HG02623 (cell line): ENCODE results near the gene THTPA.

Experiments
- ATAC-seq: cut with Tn5 transposase; IDR thresholded peaks from one replicate; pipeline ENCODE4 v1.9.1; 2021; ENCODE audit warnings: moderate library complexity; ENCODE audit not compliant: unreplicated experiment

THTPA gene

DNA sequence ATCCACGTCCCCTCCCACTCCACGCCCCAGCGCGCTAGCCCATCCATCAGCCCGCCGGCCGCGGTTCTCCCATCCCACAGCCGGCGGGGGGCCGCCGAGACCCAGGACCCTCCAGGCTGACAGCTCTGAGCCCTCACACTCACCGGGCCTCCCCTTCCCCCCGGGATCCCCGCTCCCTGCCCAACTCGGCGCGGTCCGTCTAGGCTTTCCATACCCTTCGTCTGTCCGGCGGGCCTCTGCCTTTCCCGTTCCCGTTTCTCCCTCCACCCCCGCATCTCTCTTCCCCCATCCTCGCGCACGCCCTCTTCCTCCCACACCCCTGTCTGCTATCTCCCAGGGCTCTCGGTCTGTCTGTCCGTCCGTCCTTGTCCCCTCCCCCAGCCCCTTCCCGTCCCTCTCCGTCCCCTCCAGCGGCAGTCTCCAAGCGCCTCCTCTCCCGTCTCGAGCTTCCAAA is 5.2 kb upstream of the THTPA start:
- no peak for ATAC-seq

DNA sequence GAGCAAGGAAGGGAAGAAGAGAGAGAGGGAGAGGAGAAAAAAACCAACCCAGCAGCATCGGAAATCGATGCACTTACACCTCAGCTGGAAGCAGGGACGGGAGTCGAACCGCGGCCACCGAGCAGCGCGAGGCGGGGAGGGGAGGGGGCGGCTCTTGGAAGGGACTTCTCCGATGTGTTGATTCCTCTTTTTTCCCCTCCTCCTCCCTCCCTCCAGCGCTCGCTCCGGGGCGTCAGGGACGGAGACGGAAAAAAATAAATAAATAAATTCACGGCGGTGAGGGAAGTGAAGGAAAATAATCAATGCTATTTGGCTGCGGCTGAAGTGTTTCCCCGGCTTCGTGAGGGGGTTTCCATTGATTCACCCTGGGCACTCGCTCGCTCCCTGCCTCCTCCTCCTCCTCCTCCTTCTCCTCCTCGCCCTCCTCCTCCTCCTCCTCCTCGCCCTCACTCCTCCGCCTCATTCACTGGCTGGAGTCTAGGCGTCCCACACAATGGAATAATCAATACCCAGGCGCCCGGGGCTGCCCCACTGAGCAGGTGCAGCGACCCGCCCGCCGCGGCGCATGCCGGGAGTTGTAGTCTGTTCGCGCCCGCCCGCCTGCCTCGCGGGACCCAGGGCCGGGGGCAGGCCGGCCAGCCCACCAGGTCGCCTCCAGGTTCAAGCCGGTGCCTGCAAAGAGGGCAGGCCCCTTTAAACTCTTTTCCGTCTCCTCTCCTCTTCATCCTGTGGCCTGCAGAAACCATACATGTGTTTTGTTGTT is 4.6 kb upstream of the THTPA start, which contains the start of gene ZFHX2:
TSS of gene ZFHX2 (minus strand) at position 500 of the 763 bp plus-strand sequence. CDS start 16,440 bp downstream, outside the sequence.
- ATAC-seq: peak; percentile 55

DNA sequence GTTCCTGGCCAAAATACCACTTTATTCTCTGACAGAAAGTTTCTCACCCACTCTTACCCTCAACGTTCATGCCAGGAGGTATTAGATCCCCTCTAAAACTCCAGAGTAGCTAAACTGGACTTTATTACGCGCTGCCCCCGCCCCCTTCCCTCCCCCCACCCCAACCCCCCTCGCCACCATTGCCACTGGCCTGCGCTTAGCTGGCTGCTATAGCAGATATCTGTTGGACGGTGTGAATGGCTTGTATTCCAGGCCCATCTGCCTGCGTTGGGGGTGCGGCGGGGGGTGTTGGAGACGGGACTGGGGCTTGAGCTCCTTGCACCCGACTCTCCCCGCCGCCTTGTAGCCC is 564 bp upstream of the THTPA start:
- ATAC-seq: no peak

GRCh38 chr14:23556700-23557440 is 799 bp downstream of the THTPA start:
- ATAC-seq: no peak

GRCh38 chr14:23557521-23557920 is 1.4 kb downstream of the THTPA start:
- no peak for ATAC-seq

DNA sequence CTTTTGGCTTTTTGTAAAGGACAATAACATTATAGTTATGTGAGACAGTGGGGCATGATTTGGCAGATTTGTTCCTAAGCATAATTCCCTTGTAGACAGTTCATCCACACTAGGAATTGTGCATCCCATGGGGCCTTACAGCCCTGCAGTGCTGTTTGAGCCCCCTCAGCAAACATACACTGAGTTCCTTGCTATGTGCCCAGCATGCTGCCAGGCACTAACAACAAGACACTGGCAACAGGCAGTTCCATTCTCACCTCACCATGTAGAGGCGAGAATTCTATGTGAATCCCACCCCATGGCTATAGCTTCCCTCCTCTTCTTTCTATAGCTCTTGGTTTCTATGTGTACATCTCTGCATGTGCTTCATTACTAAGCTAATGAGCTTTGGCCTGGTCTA is 1.9 kb downstream of the THTPA start:
- no peak for ATAC-seq

DNA sequence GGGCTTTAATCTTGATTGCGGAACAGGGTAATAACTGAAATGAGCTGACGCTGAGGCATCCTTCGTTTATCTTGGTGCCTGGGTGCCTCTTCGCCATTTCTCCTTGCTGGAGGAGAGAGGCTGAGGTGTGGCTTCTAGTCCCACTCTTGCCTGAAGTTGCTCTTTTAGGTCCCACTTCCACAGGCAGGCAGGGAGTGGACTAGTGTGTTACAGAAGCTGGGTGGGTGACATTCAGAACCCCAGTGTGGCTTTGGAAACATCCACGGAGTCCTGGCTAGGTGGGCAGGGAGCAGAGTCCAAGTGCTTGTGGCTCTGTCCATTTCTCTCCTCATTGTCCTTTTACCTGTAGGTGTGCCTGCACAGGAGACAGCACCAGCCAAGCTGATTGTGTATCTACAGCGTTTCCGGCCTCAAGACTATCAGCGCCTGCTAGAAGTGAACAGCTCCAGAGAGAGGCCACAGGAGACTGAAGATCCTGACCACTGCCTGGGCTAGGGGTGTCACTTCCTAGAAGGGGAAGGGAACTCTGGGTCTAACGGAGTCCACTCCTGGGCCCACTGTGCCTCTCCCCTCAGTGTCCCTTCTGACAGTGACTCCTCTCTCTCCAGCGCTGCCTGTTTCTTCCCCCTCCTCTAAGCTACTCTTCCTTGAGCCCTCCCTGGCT is 2.4 kb downstream of the THTPA start:
- ATAC-seq: no peak

GRCh38 chr14:23559010-23559925 is 3.2 kb downstream of the THTPA start:
- ATAC-seq: no peak

DNA sequence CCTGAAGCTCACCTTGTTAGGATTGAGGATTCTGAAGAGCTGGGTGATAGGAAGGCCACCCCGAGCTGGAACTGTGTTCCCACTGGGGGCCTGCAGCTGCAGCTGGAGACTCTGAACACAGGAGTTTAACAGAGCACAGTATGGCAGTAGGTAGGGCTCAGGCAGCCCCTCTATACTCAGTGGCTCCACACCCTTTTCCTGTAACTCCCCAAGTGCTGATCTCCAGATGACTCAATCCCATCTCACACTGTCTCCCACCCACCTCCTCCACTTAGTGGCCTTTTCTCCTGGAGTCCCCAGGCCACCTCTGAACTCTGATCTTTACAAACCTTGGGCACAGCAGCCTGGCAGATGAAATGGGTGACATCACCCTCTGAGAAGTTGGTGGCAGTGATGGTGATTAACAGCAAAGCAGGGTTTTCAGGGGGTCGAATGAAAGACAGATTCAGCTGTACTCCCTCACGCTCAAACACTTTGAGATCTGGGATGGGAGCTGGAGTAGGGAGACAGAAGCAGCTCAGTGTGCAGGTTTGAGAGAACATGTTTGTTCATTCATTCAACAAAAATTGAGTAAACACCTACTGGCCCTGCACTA is 4.0 kb downstream of the THTPA start:
- no peak for ATAC-seq

DNA sequence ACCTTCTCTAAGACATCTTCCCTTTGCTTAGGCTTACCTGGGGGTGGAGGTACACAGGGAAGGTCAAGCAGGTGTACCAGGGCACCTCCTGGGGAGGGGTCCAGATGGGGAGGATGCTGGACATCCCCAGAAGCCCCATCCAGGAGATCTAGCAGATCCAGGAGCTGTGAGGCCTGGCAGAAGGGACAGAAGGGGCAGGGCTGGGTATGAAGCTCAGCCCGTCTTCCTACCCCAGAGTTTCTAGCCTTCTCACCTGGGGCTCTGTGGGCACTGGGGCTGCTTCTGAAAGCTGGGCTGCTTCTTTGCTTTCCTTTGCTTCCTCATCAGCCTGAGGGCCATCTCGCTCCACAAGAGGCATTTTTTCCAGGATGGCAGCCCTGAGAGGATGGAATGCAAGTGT is 5.2 kb downstream of the THTPA start:
- ATAC-seq: no peak

- no peak for ATAC-seq
These were observed 6.1 kb downstream of the THTPA start for GRCh38 chr14:23561873-23562821.

DNA sequence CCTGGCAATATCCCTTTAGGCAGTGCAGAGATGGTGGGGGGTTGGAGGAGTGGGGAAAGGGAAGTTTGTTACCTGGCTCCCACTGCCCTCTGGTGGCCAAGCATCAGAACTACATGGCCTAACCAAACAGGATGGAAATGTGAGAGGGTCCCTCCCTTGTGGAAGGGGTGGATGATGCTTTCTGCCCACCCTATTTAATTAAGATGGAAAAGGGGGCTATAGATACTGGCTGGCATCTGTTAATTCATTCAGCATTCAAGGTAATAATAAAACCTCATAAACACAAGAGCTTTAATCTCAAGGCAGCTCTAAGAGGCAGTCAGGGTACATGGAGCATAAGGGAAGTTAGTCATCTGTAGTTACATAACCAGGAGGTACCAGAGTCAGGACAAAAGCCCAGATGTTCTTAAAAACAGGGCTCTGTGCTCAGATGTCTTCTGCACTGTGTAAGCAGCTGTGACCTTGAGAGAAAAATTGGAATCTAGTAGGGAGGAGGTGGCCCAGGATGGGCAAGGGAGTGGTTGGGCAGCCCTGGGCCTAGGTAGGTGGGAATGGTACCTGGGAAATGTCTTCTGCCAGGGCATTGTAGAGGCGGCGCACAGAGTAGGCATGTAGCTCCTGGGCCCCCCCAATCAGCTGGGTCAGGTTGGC is 6.9 kb downstream of the THTPA start:
- ATAC-seq: no peak

DNA sequence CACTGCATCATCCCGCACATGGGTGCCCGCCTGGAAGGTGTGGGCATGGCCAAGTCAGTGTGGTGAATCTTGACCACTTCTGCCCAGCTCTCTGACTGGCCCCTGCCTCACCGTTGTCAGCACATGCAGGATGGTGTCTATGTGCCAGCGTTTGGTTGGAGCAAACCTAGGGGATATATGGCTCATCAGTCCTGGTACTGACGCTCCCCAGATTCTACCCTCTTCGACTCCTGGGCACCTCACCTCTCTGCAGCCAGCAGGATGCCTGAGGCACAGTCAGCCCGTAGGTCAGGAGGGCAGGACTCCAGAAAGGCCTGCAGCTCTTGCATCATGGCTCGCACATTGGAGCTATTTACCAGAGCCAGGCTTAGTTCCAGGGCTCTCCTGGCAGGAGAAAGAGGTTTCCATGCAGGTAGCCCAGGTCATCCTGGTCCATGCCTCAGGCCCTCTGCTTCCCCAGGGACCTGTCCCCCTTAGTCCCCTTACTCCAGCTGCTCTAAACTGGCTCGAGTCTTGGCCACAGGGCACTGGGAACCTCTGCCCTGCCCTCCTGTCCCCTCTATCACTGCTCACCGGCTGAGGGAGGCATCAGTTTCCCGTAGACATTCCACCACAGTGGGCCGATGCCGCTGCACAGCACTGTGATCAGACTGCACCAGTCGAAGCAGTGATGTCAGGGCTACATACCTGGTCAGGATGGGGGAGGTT is 7.6 kb downstream of the THTPA start:
- ATAC-seq: no peak

GRCh38 chr14:23564181-23564812 is 8.2 kb downstream of the THTPA start:
- ATAC-seq: no peak

DNA sequence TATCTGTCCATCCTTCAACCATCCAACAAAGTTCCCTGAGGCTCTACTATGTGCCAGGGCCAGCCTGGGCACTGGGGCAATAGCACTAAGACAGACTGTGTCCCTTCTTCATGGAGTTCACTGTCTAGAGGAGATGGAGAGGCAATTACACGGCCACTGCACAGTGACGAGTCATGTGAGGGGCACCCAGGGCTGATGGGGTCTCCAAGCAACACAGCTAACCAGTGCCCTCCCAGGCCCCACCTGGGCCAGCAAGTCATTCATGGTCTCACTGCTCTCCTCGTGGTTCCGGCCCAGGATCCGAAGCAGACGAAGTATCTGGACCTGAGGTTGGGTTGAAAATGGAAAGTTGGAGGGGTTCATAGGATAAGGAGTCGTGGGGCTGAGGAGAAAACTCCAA is 8.8 kb downstream of the THTPA start:
- ATAC-seq: no peak

DNA sequence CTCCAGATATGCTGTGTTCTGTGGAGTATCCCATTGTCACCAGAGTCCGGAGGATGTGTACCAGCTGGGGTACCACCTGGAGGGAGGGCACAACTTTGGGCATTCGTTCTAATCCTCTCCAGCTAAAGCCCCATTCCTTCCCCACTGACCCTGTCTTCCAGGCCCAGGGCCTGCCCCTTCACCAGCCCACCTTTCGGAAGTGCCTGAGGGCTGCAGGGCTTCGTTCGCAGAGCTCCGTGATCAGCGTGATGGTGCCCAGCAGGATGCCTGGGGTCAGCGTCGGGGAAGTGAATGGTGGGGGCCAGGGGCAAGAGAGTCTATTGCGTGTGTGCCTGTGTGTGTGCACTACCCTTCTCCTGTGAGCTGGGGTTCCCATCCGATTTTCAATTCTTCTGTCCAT is 9.6 kb downstream of the THTPA start:
- no peak for ATAC-seq

DNA sequence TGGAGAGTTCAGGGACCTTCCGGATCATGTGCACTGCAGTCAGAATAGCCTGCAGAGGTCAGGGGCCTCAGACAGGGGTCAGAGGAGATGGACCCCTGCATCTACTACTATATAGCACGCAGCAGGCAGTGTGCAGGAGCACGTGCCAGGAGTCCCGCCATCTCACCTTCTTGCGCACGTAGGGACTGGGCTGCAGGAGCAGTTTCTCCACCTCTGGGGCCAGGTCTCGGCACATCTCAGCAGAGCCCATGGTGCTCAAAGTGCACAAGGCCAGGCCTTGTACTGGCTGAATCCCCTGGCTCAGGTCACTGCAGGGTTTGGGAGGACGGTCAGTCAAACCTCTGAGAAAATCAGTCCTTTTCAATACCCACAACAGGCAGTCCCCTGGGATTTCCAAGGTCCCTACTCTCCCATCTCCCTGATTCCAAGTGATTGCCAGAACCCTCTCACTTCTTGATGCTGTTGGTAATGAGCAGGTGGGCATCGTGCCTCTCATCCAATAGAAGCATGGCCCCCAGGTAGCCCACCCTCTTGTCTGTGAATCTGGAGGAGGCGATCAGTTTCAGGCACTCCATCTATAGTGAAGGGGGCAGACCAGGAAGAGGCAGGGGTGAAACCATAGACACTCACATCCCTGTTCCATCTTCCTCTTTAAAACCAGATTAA is 10.2 kb downstream of the THTPA start:
- no peak for ATAC-seq
